HL-60 (cell line): ENCODE measurements around the gene PRDM12.
A peak's percentile ranks its signal among the peaks of the same experiment; 100 is the strongest.

ENCODE experiments used
- SPI1 ChIP-seq: IDR thresholded peaks from 2 replicates; pipeline ENCODE4 v1.6.1; 2012; ENCODE audit warnings: low read depth, mild to moderate bottlenecking, borderline replicate concordance
- TF ChIP-seq, protein P1 (sequence below): IDR thresholded peaks from one replicate; pipeline ENCODE4 v1.5.1; 2011; ENCODE audit warnings: low read length, control low read depth, inconsistent platforms; ENCODE audit not compliant: insufficient read depth
- TF ChIP-seq, protein P2 (sequence below): IDR thresholded peaks from 2 replicates; pipeline ENCODE4 v1.6.1; 2012; ENCODE audit warnings: low read depth; ENCODE audit not compliant: insufficient replicate concordance

DNA sequence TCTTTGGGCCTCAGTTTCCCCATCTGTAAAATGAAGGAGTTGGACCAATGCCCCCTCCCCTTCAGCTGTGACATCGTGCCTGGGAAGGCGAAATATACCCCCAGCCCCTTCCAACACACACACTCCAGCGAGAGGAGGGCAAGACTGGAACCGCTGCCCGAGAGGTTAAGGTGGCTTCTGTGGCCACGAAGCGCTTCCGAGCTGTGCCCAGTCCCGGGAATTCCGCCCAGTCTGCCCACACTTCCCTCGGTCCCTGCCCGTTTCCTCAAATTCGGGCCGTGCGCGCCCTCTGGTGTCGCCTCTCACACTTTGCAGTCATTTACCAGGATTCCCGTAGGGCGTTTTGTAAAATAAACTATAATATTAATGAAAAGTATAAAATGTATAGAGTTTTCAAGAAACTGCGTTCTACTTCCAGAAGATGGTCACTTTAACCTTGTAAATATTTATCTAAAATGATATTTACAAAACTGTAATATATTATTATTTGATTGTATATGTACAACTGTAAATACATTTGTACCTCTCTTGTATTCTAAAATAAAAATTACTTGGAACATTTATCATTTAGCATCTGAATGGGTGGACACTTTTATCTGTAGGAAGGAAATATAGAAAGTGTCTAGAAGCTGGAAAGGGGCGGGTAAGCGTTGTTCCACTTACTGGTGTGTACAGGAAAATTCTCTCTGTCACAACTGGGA is 18.2 kb downstream of the PRDM12 start:
- TF ChIP-seq, protein P1, sequence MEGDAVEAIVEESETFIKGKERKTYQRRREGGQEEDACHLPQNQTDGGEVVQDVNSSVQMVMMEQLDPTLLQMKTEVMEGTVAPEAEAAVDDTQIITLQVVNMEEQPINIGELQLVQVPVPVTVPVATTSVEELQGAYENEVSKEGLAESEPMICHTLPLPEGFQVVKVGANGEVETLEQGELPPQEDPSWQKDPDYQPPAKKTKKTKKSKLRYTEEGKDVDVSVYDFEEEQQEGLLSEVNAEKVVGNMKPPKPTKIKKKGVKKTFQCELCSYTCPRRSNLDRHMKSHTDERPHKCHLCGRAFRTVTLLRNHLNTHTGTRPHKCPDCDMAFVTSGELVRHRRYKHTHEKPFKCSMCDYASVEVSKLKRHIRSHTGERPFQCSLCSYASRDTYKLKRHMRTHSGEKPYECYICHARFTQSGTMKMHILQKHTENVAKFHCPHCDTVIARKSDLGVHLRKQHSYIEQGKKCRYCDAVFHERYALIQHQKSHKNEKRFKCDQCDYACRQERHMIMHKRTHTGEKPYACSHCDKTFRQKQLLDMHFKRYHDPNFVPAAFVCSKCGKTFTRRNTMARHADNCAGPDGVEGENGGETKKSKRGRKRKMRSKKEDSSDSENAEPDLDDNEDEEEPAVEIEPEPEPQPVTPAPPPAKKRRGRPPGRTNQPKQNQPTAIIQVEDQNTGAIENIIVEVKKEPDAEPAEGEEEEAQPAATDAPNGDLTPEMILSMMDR = peak; percentile 6
- TF ChIP-seq, protein P2, sequence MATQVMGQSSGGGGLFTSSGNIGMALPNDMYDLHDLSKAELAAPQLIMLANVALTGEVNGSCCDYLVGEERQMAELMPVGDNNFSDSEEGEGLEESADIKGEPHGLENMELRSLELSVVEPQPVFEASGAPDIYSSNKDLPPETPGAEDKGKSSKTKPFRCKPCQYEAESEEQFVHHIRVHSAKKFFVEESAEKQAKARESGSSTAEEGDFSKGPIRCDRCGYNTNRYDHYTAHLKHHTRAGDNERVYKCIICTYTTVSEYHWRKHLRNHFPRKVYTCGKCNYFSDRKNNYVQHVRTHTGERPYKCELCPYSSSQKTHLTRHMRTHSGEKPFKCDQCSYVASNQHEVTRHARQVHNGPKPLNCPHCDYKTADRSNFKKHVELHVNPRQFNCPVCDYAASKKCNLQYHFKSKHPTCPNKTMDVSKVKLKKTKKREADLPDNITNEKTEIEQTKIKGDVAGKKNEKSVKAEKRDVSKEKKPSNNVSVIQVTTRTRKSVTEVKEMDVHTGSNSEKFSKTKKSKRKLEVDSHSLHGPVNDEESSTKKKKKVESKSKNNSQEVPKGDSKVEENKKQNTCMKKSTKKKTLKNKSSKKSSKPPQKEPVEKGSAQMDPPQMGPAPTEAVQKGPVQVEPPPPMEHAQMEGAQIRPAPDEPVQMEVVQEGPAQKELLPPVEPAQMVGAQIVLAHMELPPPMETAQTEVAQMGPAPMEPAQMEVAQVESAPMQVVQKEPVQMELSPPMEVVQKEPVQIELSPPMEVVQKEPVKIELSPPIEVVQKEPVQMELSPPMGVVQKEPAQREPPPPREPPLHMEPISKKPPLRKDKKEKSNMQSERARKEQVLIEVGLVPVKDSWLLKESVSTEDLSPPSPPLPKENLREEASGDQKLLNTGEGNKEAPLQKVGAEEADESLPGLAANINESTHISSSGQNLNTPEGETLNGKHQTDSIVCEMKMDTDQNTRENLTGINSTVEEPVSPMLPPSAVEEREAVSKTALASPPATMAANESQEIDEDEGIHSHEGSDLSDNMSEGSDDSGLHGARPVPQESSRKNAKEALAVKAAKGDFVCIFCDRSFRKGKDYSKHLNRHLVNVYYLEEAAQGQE = no peak
- peak; percentile 62; the same call in 1 of the 2 replicates for TF ChIP-seq SPI1
